ENCODE measurements around the gene SPDL1.

The SPDL1 gene

DNA sequence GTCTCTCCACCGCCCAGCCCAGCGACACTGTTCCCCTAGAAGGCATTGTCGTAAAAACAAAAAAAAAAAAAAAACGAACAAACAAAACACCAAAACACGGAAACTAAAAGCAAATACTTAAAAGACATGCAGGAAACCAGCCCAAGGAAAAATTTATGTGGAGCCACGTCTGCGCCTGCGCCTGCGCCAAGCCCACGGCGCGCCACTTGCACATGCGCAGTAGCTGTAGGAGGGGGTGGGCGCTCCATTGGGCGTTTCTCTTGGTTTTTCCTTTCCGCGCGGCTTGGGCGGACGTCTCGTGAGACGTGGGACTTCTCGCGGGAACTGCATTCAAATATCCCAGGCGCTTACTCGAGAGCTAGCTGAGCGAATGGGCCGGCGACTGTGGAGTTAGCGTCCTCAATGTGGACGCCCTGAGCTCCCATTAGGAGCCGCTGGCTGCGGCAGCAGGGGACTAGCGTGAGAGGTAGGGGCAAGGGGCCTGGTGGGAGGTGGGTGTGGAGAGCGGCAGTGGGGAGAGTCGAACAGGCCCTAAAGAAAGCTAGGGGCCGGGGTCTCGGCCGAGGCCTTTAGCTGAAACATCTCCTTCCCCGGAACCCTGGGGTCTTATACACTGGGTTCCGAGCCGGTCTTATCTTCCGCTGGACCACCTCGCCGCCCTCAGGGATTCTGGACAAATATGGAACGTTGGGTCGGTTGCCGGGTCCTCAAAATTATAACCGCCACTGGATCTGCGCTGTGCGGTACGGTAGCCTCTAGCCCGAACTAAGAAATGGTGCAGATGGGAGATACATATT, at the start of gene SPDL1:
Gene SPDL1 (plus strand): TSS at position 350 of the 797 bp plus-strand sequence. CDS start 4,644 bp downstream, outside the sequence.
- peak; percentile 71 for DNase-seq

GRCh38 chr5:169534311-169534880, 49.2 kb upstream of the SPDL1 start:
- no peak for DNase-seq

GRCh38 chr5:169534939-169535338, 48.6 kb upstream of the SPDL1 start:
- DNase-seq, result no peak

GRCh38 chr5:169538944-169539343, 44.6 kb upstream of the SPDL1 start:
- no peak for DNase-seq

DNA sequence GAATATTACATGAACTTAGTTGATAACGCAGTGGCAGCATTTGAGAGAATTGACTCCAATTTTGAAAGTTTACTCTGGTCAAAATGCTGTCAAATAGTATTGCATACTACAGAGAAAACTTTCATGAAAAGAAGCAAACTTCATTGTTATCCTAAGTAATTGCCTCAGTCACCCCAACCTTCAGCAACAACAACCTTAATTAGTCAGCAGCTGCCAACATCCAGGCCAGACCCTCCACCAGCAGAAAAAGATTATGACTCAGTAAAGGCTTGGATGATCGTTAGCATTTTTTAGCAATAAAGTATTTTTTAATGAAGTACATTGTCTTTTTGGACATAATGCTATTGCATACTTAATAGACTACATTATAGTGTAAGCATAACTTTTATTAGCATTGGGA, 40.8 kb upstream of the SPDL1 start:
- DNase-seq, result no peak

DNA sequence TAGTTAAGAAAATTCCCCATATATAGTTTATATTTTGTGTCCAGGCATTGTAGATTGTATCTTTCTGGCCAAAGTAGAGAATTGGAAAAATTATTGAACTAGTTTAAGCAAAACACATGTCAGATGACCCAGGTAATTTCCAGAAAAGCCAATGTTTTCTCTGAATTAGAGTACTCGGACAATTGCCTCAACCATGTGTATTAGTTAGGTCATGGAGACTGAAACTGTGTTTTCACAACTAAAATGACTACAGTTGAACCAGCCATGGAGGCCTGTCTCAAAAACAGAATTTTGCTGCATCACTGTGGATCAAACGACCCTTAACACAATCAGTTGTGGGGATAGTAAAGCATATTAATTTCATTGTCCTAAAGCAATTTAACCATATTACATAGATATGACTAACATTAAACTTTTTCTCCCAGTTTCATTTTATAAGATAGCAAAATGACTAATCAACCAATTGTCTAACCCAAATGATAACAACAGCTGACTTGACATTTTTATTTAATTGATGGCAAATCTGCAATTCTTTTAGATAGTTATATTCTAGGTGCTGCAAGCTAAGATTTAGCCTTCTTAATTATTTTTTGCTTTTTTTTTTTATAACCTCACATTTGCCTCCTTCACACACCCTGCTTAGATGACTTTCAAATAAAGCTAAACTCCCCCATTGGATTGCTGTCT, 39.2 kb upstream of the SPDL1 start:
- DNase-seq, result no peak

DNA sequence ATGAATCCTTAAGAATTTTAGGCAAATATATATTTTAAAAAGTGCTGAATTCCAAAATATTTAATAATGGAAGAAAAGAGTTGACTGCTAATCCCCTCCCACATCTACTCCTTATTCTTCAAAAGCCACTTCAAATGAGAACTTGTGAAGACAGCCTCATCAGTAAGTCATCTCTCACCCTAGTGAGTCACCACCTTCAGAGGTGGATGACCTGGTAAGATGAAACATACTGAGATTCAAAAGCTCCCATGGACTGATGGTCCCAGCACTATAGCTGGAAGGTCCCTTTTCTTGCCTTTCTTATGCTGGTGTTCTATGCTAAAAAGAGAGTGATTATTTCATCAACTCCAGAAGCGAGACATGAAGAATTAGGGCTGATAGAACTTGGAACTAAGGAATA, 37.8 kb upstream of the SPDL1 start:
- no peak for DNase-seq

DNA sequence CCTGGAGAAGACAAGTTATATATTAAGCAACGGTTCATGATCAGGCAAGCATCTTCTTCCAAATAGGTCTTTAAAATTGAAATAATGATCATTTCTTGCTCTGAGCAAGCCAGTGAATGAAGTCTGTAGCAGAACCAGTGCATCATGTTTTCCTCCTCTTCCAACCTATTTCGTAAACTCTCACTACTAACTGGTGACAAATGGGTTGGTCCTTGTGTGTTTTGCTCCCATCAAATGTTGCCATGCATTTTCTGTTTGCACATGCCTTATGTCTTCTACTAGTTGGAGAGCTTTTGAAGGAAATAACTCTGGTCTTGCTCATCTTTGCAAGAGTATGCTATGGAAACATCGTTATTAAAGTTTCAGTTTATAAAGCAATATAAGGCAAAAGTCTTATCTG, 37.2 kb upstream of the SPDL1 start:
- no peak for DNase-seq

- DNase-seq, result no peak
Observed at GRCh38 chr5:169547508-169547907, 36.1 kb upstream of the SPDL1 start.

GRCh38 chr5:169548315-169548714, 35.3 kb upstream of the SPDL1 start:
- DNase-seq, result no peak

DNA sequence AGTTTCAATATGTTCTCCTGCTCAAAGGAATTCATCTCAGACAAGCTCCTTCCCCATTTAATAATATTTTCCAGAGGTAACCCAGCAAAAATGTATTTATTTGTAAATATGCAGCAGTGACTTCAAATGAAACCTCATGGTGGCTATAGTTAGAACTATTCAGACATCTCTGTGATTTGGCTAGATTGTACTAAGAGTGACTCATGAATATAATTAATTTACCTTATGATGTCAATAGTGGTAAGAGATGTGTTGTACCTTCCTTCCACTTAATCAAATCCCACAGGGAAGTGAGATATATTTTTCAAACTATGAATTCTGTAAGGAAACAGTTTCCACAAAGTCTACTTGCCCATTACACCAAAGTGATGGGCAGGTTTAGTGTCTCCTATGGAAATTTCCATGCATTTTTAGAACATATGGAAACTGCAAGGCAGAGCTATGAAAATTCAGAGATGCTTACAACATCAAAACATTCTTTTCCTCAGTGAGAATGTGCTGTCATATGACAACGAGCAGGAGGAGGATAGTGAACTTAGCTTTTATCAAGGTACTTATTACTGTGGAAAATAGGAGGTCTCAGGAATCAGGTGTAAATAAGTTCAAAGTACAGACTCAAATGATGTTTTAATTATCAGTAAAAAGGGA, 34.0 kb upstream of the SPDL1 start:
- DNase-seq, result no peak

- no peak for DNase-seq
Observed at GRCh38 chr5:169550227-169550626, 33.3 kb upstream of the SPDL1 start.

DNA sequence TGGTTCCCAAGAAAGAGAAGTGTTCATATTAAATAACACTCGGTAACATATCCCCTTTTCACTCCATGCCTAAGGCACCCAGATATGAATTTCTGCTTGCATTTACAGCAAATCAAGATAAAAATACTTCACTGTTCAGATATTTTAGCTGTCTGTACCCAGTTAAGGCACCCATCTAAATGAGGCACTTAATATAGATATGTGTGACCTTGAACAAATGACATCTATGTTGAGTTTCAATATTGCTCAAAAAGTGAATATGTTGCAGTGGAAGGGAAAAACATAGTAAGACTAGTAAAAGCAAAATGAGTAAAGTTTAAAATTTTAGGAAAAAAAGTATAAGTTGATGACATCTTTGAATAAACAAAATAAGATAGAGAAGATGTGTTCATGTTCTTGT, 32.4 kb upstream of the SPDL1 start:
- DNase-seq, result no peak

- DNase-seq, result no peak
Observed at GRCh38 chr5:169551696-169552095, 31.9 kb upstream of the SPDL1 start.

GRCh38 chr5:169554251-169554650, 29.3 kb upstream of the SPDL1 start:
- no peak for DNase-seq

DNA sequence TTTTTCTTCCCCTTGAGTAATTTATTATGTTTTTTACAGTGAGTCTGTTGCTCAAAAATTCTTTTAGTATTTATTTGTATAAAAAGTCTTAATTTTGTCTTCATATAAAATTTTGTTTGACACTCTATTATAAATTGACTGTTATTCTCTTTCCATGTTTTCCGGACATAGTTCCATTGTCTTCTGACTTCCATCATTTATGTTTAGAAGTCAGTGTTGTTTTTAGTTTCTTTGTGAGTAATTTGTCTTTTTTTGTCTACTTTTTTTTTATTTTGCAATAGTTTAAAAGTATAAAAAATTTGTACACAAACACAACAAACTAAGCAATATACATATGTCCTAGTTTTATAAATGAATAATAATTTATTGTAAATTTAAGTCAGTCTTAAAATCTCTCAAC, 25.7 kb upstream of the SPDL1 start:
- DNase-seq, result no peak

- no peak for DNase-seq
Observed at GRCh38 chr5:169561893-169562292, 21.7 kb upstream of the SPDL1 start.

DNA sequence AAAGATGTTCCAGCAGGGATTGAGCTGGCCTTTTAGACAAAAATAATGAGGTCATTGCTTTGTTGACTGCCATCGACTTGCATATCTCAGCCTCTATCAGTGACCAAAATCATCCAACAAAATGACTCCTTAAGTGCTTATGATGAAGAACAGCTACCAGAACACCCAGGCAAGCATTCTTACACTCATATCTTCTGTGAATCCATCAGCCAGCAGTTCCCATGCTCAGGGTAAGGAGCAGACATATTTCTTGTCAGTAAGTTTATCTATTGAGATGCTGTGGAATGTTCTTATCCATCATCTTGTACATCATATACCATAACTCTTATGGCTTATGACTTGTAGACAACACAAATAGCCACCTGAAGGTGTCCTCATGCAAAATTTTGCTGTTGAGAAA, 20.2 kb upstream of the SPDL1 start:
- no peak for DNase-seq

DNA sequence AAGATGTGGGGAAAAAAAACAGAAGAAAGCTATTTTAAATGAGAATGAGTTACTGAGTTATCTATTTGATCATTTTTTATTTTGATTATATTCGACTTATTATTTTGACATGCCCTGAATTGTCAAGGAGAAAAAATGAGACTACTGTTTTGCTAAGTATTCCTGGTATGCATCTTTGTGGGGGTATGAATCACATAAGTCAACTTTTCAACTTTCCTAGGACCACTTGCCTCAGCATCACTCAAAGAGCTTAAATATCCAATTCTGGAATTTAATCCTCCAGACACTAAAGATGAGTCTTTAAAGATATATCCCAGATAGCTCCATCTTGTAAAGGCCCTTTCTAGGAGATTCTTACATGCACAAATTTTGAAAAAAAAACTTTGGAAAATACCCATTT, 17.4 kb upstream of the SPDL1 start:
- no peak for DNase-seq

DNA sequence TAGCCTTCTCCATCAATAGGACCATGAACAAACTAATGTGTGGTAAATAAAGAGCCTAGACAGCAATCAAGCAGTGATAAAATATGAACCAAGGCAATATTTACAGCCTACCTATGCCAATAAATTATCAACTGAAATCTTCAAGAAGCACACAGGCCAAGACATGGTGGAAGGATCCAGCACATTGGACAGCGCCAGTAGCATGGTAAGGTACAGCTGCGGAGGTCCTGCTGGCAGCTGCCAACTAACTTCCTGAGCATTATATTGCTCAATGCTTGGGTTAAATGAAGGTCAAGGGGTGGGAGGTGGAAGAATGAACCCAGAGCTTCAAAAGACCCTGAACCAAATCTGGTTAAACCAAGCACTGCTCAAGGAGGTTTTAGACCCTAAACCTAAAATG, 16.5 kb upstream of the SPDL1 start:
- DNase-seq, result no peak

GRCh38 chr5:169569513-169569912, 14.1 kb upstream of the SPDL1 start:
- no peak for DNase-seq

- no peak for DNase-seq
Observed at GRCh38 chr5:169571355-169571754, 12.2 kb upstream of the SPDL1 start.

DNA sequence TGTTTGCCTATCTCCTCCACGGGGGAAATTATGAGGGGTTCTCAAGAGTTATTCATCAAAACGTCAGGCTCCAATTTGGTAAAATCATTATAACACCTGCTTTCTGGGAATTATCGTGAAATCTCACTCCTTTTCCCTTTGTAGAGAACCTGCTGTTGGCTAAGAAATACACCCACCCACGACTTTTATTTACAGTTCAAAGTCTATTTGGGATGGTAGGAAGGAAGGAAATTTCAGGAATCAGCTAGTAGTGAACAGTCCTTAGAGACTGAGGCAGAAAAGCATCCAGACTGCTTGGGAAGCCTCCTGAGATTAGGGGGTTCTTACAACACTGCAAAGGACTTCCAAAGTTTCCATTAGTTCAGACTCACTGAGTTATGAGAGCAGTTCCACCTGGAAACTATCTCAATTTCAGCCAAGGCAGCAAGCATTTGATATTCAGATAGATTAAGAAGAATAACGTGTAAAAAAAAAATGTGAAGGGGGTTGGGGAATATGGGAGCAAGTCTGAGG, 9.4 kb upstream of the SPDL1 start:
- no peak for DNase-seq

All from SIG-M5 (cell line).